GDM1 (cell line): Measurements from ENCODE around the gene KLHL25.

ENCODE experiments used
- DNase-seq: peaks from one replicate; lab custom pipeline; 2025; lab: John Stamatoyannopoulos, UW

KLHL25 gene

DNA sequence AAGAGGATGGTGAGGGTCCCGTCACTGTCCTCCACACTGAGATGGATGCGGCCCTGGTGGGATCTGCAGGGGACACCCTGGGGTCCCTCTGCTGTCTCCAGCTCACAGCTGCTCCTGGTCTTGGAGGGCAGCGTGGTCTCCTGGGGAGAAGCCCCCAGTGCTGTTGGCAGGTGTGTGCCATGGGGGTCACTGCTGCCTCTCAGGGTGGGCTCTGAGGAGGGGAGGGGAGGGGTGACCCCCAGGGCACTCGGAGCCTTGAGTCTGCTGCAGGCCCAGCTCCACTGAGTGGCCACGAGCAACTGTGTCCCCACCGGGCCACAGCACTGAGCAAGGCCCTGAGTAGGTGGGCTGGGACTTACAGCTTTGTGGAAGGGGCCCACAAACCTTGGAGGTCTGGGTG lies 34.7 kb downstream of the KLHL25 start:
- DNase-seq: no peak

DNA sequence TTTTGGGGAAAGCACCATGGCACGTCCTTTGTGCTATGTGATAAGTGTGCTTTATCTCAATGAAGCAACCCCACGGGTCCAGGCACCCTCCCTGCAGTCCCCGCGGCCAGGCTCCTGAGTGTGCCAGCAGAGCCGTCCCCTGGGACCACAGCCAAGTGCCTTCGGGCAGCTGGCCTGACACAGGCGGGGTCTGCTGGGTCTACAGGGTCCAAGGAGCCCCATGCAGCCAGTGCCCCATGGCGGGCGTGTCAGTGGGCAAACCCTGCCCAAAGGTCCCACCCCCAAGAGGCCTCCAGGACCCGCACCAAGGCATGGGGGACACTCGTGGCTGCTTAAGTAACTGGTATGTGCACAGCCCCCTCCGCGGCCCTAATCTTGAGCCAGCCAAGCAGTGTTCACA lies 35.3 kb downstream of the KLHL25 start:
- no peak for DNase-seq

DNA sequence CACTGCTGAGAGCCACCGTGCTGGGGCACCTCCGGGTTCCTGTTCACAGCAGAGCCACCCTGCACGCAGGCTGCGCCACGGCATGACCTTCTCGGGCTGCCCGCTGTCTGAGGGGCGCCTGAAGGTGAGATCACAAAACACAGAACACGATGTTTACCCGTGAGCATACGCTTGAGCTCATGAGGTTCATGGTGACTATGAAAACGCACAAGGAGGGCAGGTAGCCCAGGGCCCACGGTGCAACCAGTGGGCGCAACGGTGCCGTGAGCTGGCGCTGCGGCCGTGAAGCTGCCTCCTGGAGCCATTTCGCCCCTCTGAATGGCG lies 36.1 kb downstream of the KLHL25 start:
- DNase-seq: no peak

DNA sequence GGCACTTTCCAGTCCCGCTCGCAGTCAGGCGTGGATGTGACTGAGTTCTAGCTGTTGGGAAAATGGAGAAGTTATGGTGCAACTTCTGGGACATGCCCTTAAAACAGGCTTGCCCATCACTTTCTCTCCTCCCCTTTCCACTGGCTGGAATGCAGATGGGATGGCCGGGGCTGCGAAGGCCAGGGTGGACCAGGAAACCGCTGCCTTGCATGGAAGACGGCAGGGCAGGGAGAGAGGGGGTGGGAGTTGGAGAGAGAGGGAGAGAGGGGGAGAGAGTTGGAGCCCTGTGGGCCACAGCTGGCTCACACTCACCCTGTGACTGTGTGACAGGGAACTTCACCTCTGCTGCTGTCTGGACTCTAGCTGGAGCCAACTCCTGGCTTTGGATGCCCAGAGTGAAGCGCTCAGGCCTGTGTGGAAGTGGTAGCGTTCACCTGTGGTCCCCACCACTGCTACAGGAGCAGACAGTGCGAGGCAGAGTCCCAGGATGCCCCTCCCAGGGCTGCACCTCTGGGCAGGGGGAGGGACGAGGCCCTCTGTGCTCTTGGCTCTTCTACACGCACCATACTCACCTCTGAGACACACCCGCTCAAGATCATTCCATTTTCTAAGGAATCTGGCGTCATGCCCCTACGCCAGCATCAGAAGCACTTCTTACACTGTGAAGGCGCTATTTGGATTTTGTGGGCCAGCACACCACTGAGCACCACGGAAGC lies 36.6 kb downstream of the KLHL25 start:
- no peak for DNase-seq

DNA sequence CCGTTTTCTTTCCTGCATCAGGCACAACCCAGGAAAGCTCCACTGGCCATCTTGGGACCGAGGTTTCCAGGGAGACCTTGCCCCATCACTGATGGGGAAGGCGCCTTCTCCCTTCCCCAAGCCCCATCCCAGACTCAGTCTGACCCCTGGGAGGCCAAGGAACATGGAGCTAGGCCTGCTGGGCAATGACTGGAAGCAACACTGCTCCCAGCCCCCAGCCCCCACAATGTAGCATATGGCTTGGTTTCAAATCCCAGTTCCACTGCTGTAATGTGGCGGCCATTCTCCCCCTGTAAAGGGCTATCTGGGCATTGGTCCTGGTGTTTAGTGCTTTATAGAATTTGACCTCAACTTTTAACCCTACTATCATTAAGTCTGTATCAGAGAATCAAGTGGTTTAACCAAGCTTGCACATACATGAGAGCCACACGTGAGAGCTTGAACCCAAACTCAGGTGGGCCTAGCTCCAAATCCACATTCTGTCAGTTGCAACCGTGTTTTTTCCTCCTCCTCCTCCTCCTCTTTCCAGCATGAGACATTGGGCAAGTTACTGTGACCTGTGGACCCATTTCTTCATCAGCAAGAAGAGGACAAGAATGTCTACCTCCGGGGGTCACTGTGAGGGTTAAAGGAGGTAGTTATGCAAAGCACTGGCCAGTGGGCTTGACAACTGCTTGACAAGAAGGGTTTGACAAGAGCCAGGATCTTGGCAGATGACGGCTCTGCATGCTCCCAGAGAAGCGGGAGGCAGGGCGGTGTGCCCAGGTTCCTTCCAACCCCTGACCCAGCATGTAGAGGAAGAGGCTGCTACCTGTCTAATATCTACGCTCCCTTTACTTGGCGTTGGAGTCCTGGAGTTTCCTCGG lies 37.4 kb downstream of the KLHL25 start:
- no peak for DNase-seq

DNA sequence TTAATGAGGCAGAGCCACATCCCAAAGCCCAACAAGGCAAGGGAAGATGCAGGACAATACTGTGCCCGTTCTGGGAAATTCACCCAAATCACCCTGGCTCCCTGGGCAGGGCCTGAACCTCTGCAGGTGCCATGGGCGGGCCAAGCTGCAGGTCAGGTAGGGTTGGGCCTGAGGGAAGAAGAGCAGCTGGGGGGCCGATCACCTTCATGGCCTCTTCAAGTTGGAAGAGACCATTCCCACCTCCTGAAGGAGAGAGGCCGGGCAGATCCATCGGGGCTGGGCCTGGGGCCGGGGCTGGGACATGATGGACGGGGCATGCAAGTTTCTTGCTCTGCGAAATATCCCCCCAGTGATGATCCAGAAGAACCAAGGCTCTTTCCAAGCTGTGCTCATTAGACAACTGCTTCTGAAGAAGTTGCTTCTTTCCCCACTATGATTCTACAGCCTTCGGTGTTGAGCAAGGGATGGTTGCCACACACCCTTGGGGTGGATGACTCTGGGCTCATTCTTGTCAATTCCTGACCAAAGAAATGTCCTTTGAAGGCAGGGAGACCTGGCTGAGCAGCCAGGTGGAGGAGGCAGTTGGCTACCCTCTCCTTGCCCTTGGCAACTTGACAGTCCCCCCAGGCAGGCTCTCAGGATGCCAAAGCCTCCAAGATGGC lies 38.2 kb downstream of the KLHL25 start:
- DNase-seq: no peak

DNA sequence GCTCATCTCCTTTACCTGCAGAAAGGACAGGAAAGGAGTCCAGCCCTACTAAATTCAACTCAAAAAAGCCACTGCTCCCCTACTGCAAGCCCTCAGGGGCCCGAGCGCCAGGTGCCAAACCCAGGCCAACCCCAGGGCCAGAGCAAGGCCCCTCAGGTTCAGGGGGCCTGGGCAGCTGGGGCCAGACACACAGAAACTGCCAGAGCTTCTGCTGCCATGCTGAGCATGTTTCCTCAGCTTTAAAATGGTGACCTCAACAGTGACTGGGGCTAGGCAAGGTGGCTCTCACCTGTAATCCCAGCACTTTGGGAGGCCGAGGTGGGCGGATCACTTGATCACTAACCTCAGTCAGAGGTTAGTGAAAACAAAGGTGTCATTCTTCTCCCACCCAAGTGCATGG lies 38.8 kb downstream of the KLHL25 start:
- DNase-seq: no peak

DNA sequence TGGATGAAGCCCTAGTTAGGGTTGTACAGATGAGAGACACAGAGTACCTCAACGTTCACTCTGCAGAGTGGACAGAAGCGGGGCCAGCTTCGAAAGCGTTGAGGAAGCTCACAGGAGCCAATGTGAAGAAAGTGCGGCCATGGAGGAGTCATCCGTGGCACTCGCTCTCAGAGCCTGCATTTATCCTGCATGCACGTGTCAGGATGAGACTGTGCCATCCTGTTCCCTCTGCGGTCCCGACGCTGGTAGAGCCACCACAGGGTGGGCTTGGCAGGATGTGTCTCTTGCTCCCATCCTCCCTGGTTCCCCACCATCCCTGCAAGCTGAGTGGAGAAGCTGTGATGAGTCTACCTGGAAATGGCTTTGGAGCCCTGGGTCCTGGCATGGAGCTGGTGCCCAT lies 39.3 kb downstream of the KLHL25 start:
- DNase-seq: no peak

DNA sequence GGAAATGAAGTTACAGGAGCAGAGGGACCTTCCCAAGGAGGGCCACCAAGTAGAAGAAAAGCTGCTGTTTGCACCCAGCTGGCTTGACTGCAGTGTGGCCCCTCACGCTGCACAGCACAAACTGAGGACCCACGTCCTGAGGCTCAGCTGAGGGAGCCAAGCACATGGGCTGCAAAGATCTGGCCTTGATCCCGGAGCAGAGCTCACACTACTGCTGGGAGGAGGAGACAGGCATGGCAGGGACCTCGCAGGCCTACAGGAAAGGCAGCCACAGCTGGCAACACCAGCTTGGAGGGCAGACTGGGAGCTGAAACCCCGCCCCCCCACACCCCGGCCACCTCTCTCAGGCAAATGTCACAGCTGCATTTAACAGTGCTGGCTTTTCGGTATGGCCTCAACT lies 39.7 kb downstream of the KLHL25 start:
- DNase-seq: no peak

DNA sequence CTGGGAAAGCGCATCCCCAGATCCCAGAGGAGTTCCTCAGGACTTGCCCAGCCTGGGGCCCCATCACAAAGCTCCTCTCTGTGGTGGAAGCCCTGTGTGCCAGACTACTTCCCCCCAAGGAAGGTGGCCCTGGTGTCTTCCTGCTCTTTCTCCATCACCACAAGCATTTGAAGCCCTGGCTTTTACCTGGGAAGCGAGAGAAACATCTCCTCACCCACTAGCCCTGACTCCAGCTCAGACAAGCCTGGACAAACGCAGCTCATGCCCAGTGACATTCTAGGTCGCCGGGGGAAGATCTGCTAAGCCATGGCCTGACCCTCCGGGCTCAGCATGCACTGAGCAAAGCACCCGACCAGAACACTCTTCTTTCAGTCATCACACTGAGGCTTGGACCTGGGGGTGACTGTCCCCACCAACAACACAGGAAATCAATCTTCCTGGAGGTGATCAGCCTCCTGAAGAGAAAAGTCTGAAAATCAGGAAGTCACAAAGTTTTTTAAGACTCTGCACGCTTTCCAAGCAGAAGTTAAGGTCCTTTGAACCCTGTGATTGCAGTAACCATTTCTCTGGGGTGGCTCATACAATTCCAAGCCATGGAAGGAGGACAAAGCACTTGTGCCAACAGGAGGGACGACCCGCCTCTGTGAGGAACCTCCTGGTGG lies 40.8 kb downstream of the KLHL25 start:
- no peak for DNase-seq

DNA sequence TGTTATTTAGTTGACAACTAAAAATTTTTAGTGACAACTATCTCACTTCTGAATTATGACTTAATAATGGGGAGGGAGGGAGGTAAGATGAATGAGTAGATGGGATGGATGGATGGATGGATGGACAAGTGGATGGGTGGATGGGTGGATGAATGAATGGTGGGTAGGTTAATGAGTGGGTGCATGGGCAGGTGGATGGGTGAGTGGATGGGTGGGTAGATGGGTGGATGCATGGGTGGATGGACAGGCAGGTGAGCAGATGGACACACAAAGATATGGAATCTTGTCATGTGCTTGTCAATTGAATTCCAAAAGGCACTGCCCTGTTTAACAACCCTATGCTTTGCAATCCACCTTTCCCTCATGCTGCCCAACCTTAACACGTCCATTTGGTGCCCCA lies 41.5 kb downstream of the KLHL25 start:
- DNase-seq: no peak

DNA sequence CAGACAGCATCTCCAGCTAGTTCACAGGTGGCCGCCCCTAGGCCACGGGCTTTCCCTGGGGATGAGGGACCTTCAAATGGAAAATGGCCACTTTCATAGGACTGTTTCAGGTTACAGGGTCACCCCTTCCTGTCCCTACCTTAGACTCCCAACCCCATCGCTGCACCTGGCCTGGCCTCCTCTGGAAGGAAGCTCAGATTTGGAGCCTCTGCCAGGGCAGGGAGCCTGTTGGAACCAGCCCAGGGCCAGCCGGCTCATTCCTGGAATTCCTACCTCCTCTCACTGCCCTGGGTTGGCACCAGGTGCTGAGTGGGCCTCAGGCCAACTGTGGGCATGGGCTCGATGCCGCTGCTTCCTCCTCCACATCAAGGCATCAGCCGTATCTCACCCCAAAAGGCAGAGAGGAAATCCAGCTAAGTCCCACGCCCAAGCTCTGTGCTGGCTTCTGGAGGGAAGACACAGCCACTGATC lies 42.2 kb downstream of the KLHL25 start:
- no peak for DNase-seq

DNA sequence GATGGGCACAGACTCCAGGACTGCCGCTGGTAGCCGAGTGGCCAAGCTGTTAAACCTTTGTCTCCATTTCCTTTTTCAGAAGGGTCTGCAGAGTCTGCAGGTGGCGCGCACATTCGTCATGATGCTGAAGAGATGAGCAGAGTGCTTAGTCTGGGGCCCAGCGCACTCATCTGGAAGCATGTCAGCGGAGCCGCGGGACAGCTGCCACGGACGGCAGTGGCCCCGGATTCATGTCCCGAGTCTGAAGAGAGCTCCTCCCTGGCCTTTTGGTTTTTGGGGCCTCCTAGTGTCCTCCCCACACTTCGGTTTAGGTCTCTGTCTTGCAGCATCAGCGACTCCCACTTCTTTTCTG lies 42.6 kb downstream of the KLHL25 start:
- no peak for DNase-seq

DNA sequence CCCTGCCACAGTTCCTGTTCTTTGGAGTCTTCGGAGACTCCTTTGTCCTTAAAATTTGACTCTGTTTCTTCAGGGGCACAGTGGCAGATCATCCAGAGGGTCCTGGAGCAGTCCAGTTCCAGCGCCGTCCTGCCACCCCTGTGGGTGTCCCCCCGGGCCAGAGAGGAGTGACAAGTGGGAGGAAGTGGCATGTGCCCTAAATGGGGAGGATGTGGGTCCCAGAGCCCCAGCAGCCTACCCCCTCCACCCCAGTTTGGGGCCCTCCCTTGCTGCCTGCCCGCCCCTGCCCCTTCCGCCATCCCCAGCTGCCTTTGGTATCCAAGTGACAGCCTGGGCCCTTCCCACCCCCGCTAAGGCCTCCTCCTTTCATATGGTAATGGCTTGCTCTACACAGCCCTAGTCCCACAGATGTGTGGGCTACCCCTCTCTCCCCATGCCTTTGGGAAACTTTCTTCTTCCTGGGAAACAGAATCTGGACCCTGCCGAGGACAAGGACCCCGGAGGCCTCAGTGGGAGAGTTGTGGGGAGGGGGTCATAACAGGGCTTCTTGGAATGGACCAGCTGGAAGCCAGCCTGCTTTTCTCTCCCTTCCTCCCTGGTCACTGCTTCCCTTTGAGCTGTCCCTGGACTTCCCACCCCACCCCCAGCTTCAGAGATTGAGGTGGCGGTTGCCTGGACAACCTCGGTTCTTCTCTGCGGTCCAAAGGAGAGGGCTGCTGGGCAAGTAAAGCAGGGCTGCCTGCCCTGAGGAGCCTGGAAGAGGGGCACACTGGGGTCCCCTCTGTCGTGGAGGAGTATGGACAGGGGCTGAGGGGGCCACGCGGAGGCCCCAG lies 43.2 kb downstream of the KLHL25 start:
- DNase-seq: no peak

DNA sequence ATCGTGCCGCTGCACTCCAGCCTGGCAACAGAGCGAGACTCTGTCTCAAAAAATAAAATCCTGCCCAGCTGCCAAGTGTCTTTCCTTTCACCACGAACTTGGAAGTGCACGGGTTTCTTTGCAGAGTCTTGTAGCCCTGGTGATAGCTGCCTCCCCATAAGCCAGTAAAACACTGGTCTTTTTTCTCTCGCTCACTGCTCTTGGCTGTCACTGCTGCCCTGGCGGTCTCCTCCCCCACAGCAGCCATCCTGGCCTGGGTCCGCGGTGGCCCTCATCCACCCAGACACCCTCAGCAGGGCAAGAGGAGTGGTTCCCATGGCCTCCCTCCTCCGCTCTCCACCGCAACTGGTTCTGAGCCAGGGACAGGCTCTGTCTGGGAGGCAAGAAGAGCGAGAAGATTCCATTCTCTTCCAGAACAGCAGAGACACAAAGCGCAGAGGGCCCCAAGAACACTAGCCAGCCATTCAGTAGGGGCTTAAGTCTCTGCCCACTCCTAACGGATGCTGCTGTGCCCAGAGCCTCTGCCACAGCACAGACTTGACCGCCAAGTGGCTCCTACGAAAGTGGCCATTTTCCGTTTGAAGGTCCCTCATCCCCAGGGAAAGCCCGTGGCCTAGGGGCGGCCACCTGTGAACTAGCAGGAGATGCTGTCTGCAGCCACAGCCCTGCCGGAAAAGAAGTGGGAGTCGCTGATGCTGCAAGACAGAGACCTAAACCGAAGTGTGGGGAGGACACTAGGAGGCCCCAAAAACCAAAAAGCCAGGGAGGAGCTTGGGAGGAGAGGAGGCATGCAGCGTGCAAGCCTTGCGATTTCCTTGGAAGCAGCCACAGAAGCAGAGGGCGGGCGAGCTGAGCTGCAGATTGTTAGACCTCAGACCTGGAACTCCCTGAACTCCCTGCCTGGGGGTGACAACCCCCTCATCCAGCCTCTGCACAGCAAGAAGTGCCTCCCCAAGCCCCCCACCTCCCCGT lies 44.1 kb downstream of the KLHL25 start:
- no peak for DNase-seq

DNA sequence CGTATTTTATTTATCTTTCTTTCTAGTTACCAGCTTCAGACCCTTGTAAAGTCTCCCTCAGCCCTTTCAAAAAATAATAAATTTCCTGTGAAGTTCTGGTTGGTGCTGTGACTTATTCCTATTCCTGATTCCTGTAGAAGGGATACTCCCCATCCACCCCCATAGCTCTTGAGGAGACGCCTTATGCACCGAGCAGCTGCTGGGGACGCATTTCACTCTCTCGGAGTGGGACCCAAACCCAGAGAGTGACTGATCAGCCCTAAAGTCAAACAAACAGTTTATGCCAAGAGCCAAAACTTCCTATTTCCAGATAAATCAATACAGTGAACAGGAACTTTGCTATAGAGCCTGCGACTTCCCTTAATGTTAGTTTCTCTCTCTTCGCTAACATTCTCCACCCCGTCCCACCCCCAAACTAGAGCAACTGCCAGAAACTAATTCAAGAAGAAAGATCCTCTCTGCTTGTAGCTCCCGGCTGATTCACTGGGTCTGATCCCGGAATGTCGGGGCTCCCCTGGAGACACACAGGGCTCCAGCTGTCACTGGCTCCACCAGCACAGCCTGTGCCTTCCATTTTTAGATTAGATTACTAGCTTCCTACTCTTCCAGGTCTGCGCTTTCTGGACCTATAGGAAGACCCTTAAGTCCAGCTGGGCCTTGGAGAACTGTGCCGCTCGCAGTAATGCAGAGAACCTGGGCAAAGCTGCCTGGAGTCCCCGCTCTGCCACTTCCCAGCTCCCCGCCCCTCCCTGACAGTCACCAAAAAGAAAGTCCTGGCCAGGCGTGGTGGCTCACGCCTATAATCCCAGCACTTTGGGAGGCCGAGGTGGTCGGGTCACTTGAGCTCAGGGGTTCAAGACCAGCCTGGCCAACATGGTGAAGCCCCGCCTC lies 45.2 kb downstream of the KLHL25 start:
- DNase-seq: no peak

DNA sequence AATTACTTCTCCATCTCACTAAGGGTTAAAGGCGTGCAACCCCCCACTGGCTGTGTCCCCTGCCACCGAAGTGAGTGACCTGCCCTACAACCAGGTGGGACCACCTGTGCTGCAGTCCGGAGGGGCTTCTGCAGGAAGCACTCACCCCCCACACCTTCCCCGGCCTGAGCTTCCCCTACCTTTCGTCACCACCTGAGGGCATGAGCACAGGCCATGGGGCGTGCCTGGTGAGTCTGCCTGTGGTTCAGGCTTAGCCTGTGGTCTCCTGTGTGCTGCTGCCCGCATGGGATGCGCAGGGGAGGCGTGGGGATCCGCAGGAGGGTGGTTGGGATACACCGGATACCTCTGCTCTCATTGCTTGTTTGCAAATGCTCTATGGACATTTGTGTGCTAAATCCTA lies 46.0 kb downstream of the KLHL25 start:
- no peak for DNase-seq

DNA sequence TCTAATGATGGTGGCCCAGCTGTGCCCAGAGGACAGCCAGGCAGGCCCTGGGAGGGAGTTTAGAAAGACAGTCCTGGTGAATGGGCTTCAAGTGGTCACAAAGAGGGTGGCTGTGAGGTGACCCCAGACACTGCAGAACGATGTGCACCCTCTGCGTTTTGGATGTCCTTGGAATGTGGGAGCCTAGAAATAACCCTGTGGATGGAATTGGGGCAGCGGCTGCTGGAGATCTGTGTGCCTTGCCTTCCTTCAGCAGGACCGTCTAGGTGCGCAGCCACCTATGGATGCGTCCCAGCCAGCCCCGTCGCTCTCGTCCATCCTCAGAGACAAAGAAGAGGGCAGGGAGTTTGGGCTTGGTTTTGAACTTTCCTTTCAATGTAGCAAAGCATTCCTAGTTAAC lies 46.5 kb downstream of the KLHL25 start:
- DNase-seq: no peak

DNA sequence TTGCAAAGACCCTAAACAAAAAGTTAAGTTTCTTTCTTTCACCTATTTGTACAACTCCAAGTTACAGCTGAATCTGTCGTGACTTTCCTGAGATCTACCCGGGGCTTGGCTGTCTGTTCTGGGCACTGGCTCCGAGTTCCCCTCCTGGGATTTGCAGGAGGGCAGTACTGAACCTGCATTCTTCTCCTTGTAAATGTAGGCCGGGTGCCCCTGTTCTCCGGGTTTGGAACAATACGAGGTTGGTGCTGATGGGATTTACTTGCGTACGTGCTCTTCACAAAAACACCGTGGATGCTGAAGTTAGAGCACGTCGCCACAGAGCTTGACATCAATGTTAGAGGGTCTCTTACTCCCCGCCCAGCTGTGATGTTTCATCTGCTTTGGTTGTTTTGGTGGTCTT lies 48.1 kb downstream of the KLHL25 start:
- no peak for DNase-seq
